Loucy (cell line): Measurements from ENCODE around the gene SYNJ2.

Experiments
- H2AFZ ChIP-seq: fragments of 200-600 bp; sonication (generic); 2 replicates; pipeline ENCODE4 v1.6.0; 2016; ENCODE audit warnings: antibody characterized with exemption, mild to moderate bottlenecking, low read length, moderate library complexity
- H3F3A ChIP-seq: fragments of 200-600 bp; 2 replicates; pipeline ENCODE4 v1.6.0; 2016; ENCODE audit warnings: antibody characterized with exemption, low read depth, mild to moderate bottlenecking
- H3K27me3 ChIP-seq: fragments of 200-600 bp; sonication (generic); 2 replicates; pipeline ENCODE4 v1.6.1; 2014; ENCODE audit warnings: low read length, mild to moderate bottlenecking; ENCODE audit not compliant: insufficient read depth, poor library complexity, severe bottlenecking
- H3K36me3 ChIP-seq: fragments of 200-600 bp; sonication (generic); 2 replicates; pipeline ENCODE4 v1.6.1; 2016; ENCODE audit warnings: low read length; ENCODE audit not compliant: insufficient read depth
- H3K4me1 ChIP-seq: fragments of 200-600 bp; sonication (generic); 2 replicates; pipeline ENCODE4 v1.5.1; 2014; ENCODE audit warnings: low read length, mild to moderate bottlenecking; ENCODE audit not compliant: insufficient read depth, poor library complexity, severe bottlenecking
- H3K4me2 ChIP-seq: fragments of 200-600 bp; sonication (generic); 2 replicates; pipeline ENCODE4 v1.6.0; 2014; ENCODE audit warnings: antibody characterized with exemption, low read length, low read depth, mild to moderate bottlenecking; ENCODE audit not compliant: poor library complexity, severe bottlenecking
- H3K4me3 ChIP-seq: fragments of 200-600 bp; sonication (generic); 2 replicates; pipeline ENCODE4 v1.5.1; 2014; ENCODE audit warnings: low read length, mild to moderate bottlenecking, mixed read lengths; ENCODE audit not compliant: poor library complexity, severe bottlenecking
- H3K79me2 ChIP-seq: fragments of 200-600 bp; sonication (generic); 2 replicates; pipeline ENCODE4 v1.6.1; 2014; ENCODE audit warnings: low read length; ENCODE audit not compliant: insufficient read depth
- H3K9ac ChIP-seq: fragments of 200-600 bp; sonication (generic); 2 replicates; pipeline ENCODE4 v1.6.0; 2014; ENCODE audit warnings: mild to moderate bottlenecking, low read depth, low read length, moderate library complexity; ENCODE audit not compliant: poor library complexity, severe bottlenecking
- H3K9me2 ChIP-seq: fragments of 200-600 bp; sonication (generic); replicated peaks from 2 replicates; pipeline ENCODE4 v1.6.1; 2016; ENCODE audit warnings: low read depth, low read length, mixed read lengths
- H3K9me3 ChIP-seq: fragments of 200-600 bp; sonication (generic); 2 replicates; pipeline ENCODE4 v1.6.1; 2014; ENCODE audit warnings: mild to moderate bottlenecking, antibody characterized with exemption, low read length, low read depth; ENCODE audit not compliant: insufficient read depth
- H4K20me1 ChIP-seq: fragments of 200-600 bp; sonication (generic); 2 replicates; pipeline ENCODE4 v1.6.0; 2014; ENCODE audit warnings: antibody characterized with exemption, low read length, mild to moderate bottlenecking; ENCODE audit not compliant: insufficient read depth, poor library complexity, severe bottlenecking
- EZH2phosphoT487 ChIP-seq: fragments of 200-600 bp; IDR thresholded peaks from 2 replicates; pipeline ENCODE4 v1.6.1; 2018; ENCODE audit warnings: antibody characterized with exemption, mild to moderate bottlenecking, moderate library complexity, borderline replicate concordance
- TF ChIP-seq, protein P1 (sequence below): fragments of 200-600 bp; sonication (generic); conservative IDR thresholded peaks from 2 replicates; pipeline ENCODE4 v1.5.1; 2014; ENCODE audit warnings: mild to moderate bottlenecking, antibody characterized with exemption, low read length

Gene SYNJ2

GRCh38 chr6:158131926-158132325 is 150.3 kb downstream of the SYNJ2 start:
- H3K9me2 ChIP-seq = no peaks in the 10 kb centered on the region
- H3K4me2 ChIP-seq = no peak overlapping the region
- no peaks in the 10 kb centered on the region for H3K9me3 ChIP-seq
- TF ChIP-seq EZH2phosphoT487 = no peak
- TF ChIP-seq, protein P1, sequence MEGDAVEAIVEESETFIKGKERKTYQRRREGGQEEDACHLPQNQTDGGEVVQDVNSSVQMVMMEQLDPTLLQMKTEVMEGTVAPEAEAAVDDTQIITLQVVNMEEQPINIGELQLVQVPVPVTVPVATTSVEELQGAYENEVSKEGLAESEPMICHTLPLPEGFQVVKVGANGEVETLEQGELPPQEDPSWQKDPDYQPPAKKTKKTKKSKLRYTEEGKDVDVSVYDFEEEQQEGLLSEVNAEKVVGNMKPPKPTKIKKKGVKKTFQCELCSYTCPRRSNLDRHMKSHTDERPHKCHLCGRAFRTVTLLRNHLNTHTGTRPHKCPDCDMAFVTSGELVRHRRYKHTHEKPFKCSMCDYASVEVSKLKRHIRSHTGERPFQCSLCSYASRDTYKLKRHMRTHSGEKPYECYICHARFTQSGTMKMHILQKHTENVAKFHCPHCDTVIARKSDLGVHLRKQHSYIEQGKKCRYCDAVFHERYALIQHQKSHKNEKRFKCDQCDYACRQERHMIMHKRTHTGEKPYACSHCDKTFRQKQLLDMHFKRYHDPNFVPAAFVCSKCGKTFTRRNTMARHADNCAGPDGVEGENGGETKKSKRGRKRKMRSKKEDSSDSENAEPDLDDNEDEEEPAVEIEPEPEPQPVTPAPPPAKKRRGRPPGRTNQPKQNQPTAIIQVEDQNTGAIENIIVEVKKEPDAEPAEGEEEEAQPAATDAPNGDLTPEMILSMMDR = peak; percentile 66
- H3K4me3 ChIP-seq = no peak overlapping the region
- peaks cover 10% of the 10 kb centered on the region; the same call in 1 of the 2 replicates for H3K36me3 ChIP-seq
- no peaks in the 10 kb centered on the region for H3K79me2 ChIP-seq
- no peaks in the 10 kb centered on the region for H3K4me1 ChIP-seq
- no peak overlapping the region for H2AFZ ChIP-seq
- H3K9ac ChIP-seq = no peak overlapping the region
- H4K20me1 ChIP-seq = no peaks in the 10 kb centered on the region
- H3K27me3 ChIP-seq = no peaks in the 10 kb centered on the region
- no peaks in the 10 kb centered on the region for H3F3A ChIP-seq

- Histone ChIP-seq H3K36me3 (peaks cover 32% of the 10 kb centered on the region; the same call in 1 of the 2 replicates), H3K9me2 (no peaks in the 10 kb centered on the region), H3K4me3 (no peak overlapping the region), H3F3A (no peaks in the 10 kb centered on the region), H3K79me2 (no peaks in the 10 kb centered on the region), H3K9me3 (no peaks in the 10 kb centered on the region), H4K20me1 (no peaks in the 10 kb centered on the region), H3K4me1 (no peaks in the 10 kb centered on the region), H2AFZ (no peak overlapping the region), H3K27me3 (no peaks in the 10 kb centered on the region), H3K4me2 (no peak overlapping the region), H3K9ac (no peak overlapping the region)
- TF ChIP-seq, protein P1 = no peak
- TF ChIP-seq EZH2phosphoT487 = no peak
These were observed 161.1 kb downstream of the SYNJ2 start for GRCh38 chr6:158142789-158143188.

DNA sequence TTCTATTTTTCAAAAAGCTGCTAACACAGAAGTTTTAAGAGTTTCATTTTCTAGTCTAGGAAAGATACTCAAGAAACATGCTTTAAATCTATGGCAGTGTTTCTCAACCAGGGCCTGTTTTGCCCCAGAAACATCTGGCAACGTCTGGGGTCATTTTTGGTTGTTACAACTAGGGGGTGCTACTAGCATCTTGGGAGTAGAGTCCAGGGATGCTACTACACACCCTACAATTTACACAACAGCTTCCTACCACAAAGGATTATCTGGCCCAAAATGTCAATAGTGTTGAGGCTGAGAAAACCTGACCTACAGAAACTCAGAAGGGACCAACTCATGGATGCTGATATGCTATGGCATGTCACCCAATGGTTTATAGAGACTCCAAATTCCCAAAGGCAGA is 162.0 kb downstream of the SYNJ2 start:
- Histone ChIP-seq H3F3A (no peaks in the 10 kb centered on the region), H3K9me2 (no peaks in the 10 kb centered on the region), H3K27me3 (no peaks in the 10 kb centered on the region), H3K79me2 (no peaks in the 10 kb centered on the region), H4K20me1 (no peaks in the 10 kb centered on the region), H3K9ac (no peak overlapping the region), H3K36me3 (peaks cover 32% of the 10 kb centered on the region; the same call in 1 of the 2 replicates), H3K4me3 (no peak overlapping the region), H3K4me2 (no peak overlapping the region), H3K4me1 (no peaks in the 10 kb centered on the region), H3K9me3 (no peaks in the 10 kb centered on the region), H2AFZ (no peak overlapping the region)
- TF ChIP-seq EZH2phosphoT487 = no peak
- TF ChIP-seq, protein P1 = peak; percentile 65
